Neural progenitor cell (in vitro differentiated cells): ENCODE data around the gene BCL2A1.

Source experiments
- CTCF ChIP-seq: fragments of 200-600 bp; sonication (generic); IDR thresholded peaks from 2 replicates; pipeline ENCODE4 v1.5.1; 2017; ENCODE audit warnings: antibody characterized with exemption, mild to moderate bottlenecking
- EZH2 ChIP-seq: fragments of 200-600 bp; sonication (generic); IDR thresholded peaks from 2 replicates; pipeline ENCODE4 v1.6.1; 2017; ENCODE audit warnings: antibody characterized with exemption, mild to moderate bottlenecking, moderate library complexity
- EZH2phosphoT487 ChIP-seq: fragments of 200-600 bp; sonication (generic); IDR thresholded peaks from 2 replicates; pipeline ENCODE4 v1.6.1; 2017; ENCODE audit warnings: antibody characterized with exemption

- TF ChIP-seq CTCF: no peak
- no peak for TF ChIP-seq EZH2
- TF ChIP-seq EZH2phosphoT487: no peak
These were observed 40.6 kb upstream of the BCL2A1 start for GRCh38 chr15:80011596-80011995.
